Esophagus muscularis mucosa (tissue), 4 donors: ENCODE results near the gene ZBTB44.

ENCODE experiments used
- CTCF ChIP-seq, 3 experiments: fragments of 200-600 bp in 2 of 3; fragments of 450-650 bp in 1 of 3; sonication (generic) in 2 of 3; IDR thresholded peaks; one replicate each; pipeline ENCODE4 v1.5.1; 2017 to 2019; ENCODE audit warnings: antibody characterized with exemption in 3 of 3, mild to moderate bottlenecking in 2 of 3, moderate library complexity in 1 of 3
- EP300 ChIP-seq: sonication (generic); formaldehyde crosslinking; IDR thresholded peaks from one replicate; pipeline ENCODE4 v1.6.1; 2017; ENCODE audit warnings: antibody characterized with exemption
- POLR2A ChIP-seq: fragments of 450-650 bp; IDR thresholded peaks from one replicate; pipeline ENCODE4 v1.6.1; 2017; ENCODE audit warnings: antibody characterized with exemption, moderate library complexity, mild to moderate bottlenecking, low read depth
- POLR2AphosphoS5 ChIP-seq, 2 donors: sonication (generic); formaldehyde crosslinking; IDR thresholded peaks; one replicate each; pipeline ENCODE4 v1.6.1; 2017; ENCODE audit warnings: antibody characterized with exemption in 2 of 2

GRCh38 chr11:130213143-130213978 is 101.4 kb downstream of the ZBTB44 start:
- TF ChIP-seq POLR2A, result no peak
- TF ChIP-seq POLR2AphosphoS5 (IDR thresholded peaks at IDR 0.05), result peak in 1 of 2 donors; percentile 21
- TF ChIP-seq CTCF (IDR thresholded peaks at IDR 0.05), result peak in 2 of 3 experiments; percentile 88 to 93
- TF ChIP-seq EP300, result no peak
